MM.1S (cell line): ENCODE measurements around the gene DCAF10.

Experiments used
- EZH2phosphoT487 ChIP-seq: fragments of 300-600 bp; sonication (generic); IDR thresholded peaks from 2 replicates; pipeline ENCODE4 v1.6.1; 2018; ENCODE audit warnings: antibody characterized with exemption, low read length
- TF ChIP-seq, protein P1 (sequence below): fragments of 300-600 bp; sonication (generic); IDR thresholded peaks from 2 replicates; pipeline ENCODE4 v1.5.1; 2016; ENCODE audit warnings: antibody characterized with exemption, low read length, mixed read lengths

DNA sequence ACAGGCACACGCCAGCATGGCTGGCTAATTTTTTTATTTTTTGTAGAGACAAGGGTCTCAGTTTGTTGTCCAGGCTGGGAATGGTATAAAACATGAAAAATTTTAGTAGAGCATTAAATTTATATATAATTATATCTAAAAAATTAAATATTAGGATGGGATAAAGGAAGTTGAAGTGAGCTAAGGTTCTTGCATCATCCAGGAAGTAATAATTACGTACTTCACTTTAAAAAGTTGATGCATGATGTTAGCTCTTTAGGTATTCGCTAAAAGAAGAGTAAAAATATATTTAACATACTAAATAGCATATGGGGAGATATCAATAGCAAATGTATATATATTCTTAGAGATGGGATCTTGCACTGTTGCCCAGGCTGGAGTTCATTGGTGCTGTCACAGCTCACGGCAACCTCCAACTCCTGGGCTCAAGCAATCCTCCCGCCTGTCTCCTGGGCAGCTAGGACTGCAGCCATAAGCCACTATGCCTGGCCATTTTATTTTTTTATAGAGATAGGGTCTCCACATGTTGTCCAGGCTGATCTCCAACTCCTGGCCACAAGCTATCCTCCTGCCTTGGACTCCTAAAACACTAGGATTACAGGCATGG, 12.3 kb downstream of the DCAF10 start:
- TF ChIP-seq, protein P1, sequence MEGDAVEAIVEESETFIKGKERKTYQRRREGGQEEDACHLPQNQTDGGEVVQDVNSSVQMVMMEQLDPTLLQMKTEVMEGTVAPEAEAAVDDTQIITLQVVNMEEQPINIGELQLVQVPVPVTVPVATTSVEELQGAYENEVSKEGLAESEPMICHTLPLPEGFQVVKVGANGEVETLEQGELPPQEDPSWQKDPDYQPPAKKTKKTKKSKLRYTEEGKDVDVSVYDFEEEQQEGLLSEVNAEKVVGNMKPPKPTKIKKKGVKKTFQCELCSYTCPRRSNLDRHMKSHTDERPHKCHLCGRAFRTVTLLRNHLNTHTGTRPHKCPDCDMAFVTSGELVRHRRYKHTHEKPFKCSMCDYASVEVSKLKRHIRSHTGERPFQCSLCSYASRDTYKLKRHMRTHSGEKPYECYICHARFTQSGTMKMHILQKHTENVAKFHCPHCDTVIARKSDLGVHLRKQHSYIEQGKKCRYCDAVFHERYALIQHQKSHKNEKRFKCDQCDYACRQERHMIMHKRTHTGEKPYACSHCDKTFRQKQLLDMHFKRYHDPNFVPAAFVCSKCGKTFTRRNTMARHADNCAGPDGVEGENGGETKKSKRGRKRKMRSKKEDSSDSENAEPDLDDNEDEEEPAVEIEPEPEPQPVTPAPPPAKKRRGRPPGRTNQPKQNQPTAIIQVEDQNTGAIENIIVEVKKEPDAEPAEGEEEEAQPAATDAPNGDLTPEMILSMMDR: no peak
- no peak for TF ChIP-seq EZH2phosphoT487
